ENCODE results near the gene SLC6A6.

The SLC6A6 gene

GRCh38 chr3:14429640-14430039 is 27.2 kb downstream of the SLC6A6 start:
- Histone ChIP-seq H4K20me1 (ENCODE audit: insufficient read depth, low read length) (no peaks in the 10 kb centered on the region), H3K9me3 (ENCODE audit: low read length) (no peaks in the 10 kb centered on the region), H3K9ac (ENCODE audit: low read length) (peak overlapping the region; percentile 0; the same call in 1 of the 2 replicates), H3F3A (ENCODE audit: insufficient read depth, low read length) (no peaks in the 10 kb centered on the region; the same call in 1 of the 2 replicates), H3K36me3 (ENCODE audit: insufficient read depth, low read length) (no peaks in the 10 kb centered on the region), H3K27ac (ENCODE audit: low read depth, low read length, poor library complexity, severe bottlenecking) (peak overlapping the region; percentile 96), H3K4me2 (ENCODE audit: low read length) (no peak overlapping the region), H2AFZ (ENCODE audit: low read length) (no peak overlapping the region), H3K4me3 (ENCODE audit: low read depth, low read length, poor library complexity, severe bottlenecking) (no peak overlapping the region), H3K4me1 (ENCODE audit: insufficient read depth, low read length, severe bottlenecking) (peaks cover 99% of the 10 kb centered on the region), H3K9me2 (ENCODE audit: low read depth, low read length) (no peaks in the 10 kb centered on the region), H3K79me2 (ENCODE audit: insufficient read depth, low read length) (0 out of 2 replicates have a peak, but pooled peaks cover 5% of the 10 kb centered on the region), H3K27me3 (ENCODE audit: insufficient read depth, low read length) (no peaks in the 10 kb centered on the region)
- TF ChIP-seq EZH2 (IDR thresholded peaks at IDR 0.05; ENCODE audit: borderline replicate concordance, low read length), result no peak
- TF ChIP-seq CTCF (IDR thresholded peaks at IDR 0.05; ENCODE audit: low read length), result no peak

GRCh38 chr3:14430053-14430452 is 27.6 kb downstream of the SLC6A6 start:
- Histone ChIP-seq H3F3A (ENCODE audit: insufficient read depth, low read length) (no peaks in the 10 kb centered on the region; the same call in 1 of the 2 replicates), H3K9ac (ENCODE audit: low read length) (no peak overlapping the region; the same call in 1 of the 2 replicates), H3K27ac (ENCODE audit: low read depth, low read length, poor library complexity, severe bottlenecking) (peak overlapping the region; percentile 96), H2AFZ (ENCODE audit: low read length) (no peak overlapping the region), H3K9me3 (ENCODE audit: low read length) (no peaks in the 10 kb centered on the region), H3K9me2 (ENCODE audit: low read depth, low read length) (no peaks in the 10 kb centered on the region), H3K79me2 (ENCODE audit: insufficient read depth, low read length) (0 out of 2 replicates have a peak, but pooled peaks cover 3% of the 10 kb centered on the region), H4K20me1 (ENCODE audit: insufficient read depth, low read length) (no peaks in the 10 kb centered on the region), H3K36me3 (ENCODE audit: insufficient read depth, low read length) (no peaks in the 10 kb centered on the region), H3K4me2 (ENCODE audit: low read length) (no peak overlapping the region; the same call in 1 of the 2 replicates), H3K4me1 (ENCODE audit: insufficient read depth, low read length, severe bottlenecking) (peaks cover 99% of the 10 kb centered on the region), H3K27me3 (ENCODE audit: insufficient read depth, low read length) (no peaks in the 10 kb centered on the region), H3K4me3 (ENCODE audit: low read depth, low read length, poor library complexity, severe bottlenecking) (no peak overlapping the region)
- no peak for TF ChIP-seq CTCF (IDR thresholded peaks at IDR 0.05; ENCODE audit: low read length)
- TF ChIP-seq EZH2 (IDR thresholded peaks at IDR 0.05; ENCODE audit: borderline replicate concordance, low read length), result no peak

DNA sequence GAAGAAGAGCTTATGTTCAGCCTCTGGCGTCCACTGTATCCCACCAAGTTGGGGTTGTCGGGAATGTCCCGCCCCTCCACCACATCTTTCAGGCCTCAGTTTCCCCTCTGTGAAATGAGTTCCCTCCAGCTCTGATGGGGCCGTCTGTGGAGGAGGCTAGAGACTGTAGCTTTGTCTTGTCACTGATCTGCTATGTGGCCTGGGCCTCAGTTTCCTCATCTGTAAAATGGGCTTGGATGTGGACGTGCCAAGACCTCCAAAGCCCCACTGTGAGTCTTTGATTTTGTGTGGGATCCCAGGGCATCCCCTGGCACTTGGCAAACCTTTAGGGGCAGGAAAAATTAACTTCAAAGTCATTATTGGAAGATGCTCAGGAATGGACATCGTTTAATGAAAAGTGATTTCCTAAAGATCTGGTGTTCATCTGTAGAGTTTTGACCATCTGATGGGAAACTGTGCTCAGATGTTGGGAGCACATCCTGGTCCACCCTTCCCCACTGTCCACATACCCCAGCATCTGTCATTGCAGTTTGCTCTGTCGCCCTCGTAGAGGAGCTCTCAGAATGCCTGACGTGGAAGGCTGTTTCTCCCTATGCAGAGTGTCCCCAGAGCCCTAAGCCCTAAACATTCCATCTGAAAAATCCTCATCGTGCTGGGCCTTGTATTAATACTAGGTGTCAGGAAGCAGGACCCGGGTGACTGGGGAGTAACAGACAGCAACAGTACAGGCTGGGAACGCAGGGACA is 28.5 kb downstream of the SLC6A6 start:
- H3K9me3 ChIP-seq (ENCODE audit: low read length), result no peaks in the 10 kb centered on the region
- no peaks in the 10 kb centered on the region for H3K9me2 ChIP-seq (ENCODE audit: low read depth, low read length)
- no peaks in the 10 kb centered on the region; the same call in 1 of the 2 replicates for H3F3A ChIP-seq (ENCODE audit: insufficient read depth, low read length)
- H3K27ac ChIP-seq (ENCODE audit: low read depth, low read length, poor library complexity, severe bottlenecking), result peak overlapping the region; percentile 96
- no peak overlapping the region for H2AFZ ChIP-seq (ENCODE audit: low read length)
- H3K27me3 ChIP-seq (ENCODE audit: insufficient read depth, low read length), result no peaks in the 10 kb centered on the region
- H3K9ac ChIP-seq (ENCODE audit: low read length), result peak overlapping the region; percentile 66
- H3K36me3 ChIP-seq (ENCODE audit: insufficient read depth, low read length), result no peaks in the 10 kb centered on the region
- no peaks in the 10 kb centered on the region for H3K79me2 ChIP-seq (ENCODE audit: insufficient read depth, low read length)
- peak overlapping the region; percentile 71 for H3K4me2 ChIP-seq (ENCODE audit: low read length)
- no peak for TF ChIP-seq EZH2 (IDR thresholded peaks at IDR 0.05; ENCODE audit: borderline replicate concordance, low read length)
- TF ChIP-seq CTCF (IDR thresholded peaks at IDR 0.05; ENCODE audit: low read length), result no peak
- H4K20me1 ChIP-seq (ENCODE audit: insufficient read depth, low read length), result no peaks in the 10 kb centered on the region
- peaks cover 99% of the 10 kb centered on the region for H3K4me1 ChIP-seq (ENCODE audit: insufficient read depth, low read length, severe bottlenecking)
- H3K4me3 ChIP-seq (ENCODE audit: low read depth, low read length, poor library complexity, severe bottlenecking), result peak overlapping the region; percentile 51

Data from OCI-LY1 (cell line).